Activated CD8-positive, alpha-beta memory T cell treated with anti-CD3 and anti-CD28 coated beads, Interleukin-2, amount 50 U/mL, for 24 hours (primary cell): ENCODE measurements around the gene SHC4.

Experiments used
- DNase-seq: peaks from one replicate; pipeline ENCODE4 v3.0.0-alpha.2; 2020; ENCODE audit errors: extremely low read depth

Gene SHC4

GRCh38 chr15:48968066-48968465 lies 4.3 kb upstream of the SHC4 start:
- DNase-seq: no peak

- no peak for DNase-seq
Observed at GRCh38 chr15:48967336-48967735, 3.6 kb upstream of the SHC4 start.

GRCh38 chr15:48966595-48967301 lies 3.0 kb upstream of the SHC4 start:
- DNase-seq: no peak

- DNase-seq: no peak
Observed at GRCh38 chr15:48965972-48966371, 2.3 kb upstream of the SHC4 start.

- DNase-seq: no peak
Observed at GRCh38 chr15:48964898-48965297, 1.2 kb upstream of the SHC4 start.

- no peak for DNase-seq
Observed at GRCh38 chr15:48962662-48963523, 826 bp downstream of the SHC4 start.

- no peak for DNase-seq
Observed at GRCh38 chr15:48955967-48956366, 7.8 kb downstream of the SHC4 start.

GRCh38 chr15:48955370-48955769 lies 8.3 kb downstream of the SHC4 start:
- no peak for DNase-seq

GRCh38 chr15:48954538-48954937 lies 9.2 kb downstream of the SHC4 start:
- DNase-seq: no peak

GRCh38 chr15:48946840-48947187 lies 16.9 kb downstream of the SHC4 start:
- no peak for DNase-seq

- DNase-seq: no peak
Observed at GRCh38 chr15:48946074-48946839, 17.5 kb downstream of the SHC4 start.

- no peak for DNase-seq
Observed at GRCh38 chr15:48945386-48945785, 18.3 kb downstream of the SHC4 start.

- no peak for DNase-seq
Observed at GRCh38 chr15:48941904-48942303, 21.8 kb downstream of the SHC4 start.

GRCh38 chr15:48940508-48940907 lies 23.2 kb downstream of the SHC4 start:
- no peak for DNase-seq

- no peak for DNase-seq
Observed at GRCh38 chr15:48939648-48940047, 24.1 kb downstream of the SHC4 start.

- DNase-seq: no peak
Observed at GRCh38 chr15:48937886-48938285, 25.8 kb downstream of the SHC4 start.

GRCh38 chr15:48936666-48937065 lies 27.1 kb downstream of the SHC4 start:
- no peak for DNase-seq

GRCh38 chr15:48935236-48935635 lies 28.5 kb downstream of the SHC4 start:
- DNase-seq: no peak

- no peak for DNase-seq
Observed at GRCh38 chr15:48930735-48931134, 33.0 kb downstream of the SHC4 start.

GRCh38 chr15:48929661-48930060 lies 34.1 kb downstream of the SHC4 start:
- no peak for DNase-seq

- peak; percentile 20 for DNase-seq
Observed at GRCh38 chr15:48928877-48929538, 34.7 kb downstream of the SHC4 start.

- no peak for DNase-seq
Observed at GRCh38 chr15:48925714-48926223, 38.0 kb downstream of the SHC4 start.
